GM20000 (cell line): ENCODE data around the gene TMCO4.

Experiments
- DNase-seq: peaks from one replicate; pipeline ENCODE4 v3.0.0; 2012; ENCODE audit warnings: low spot score
- TF ChIP-seq, protein P1 (sequence below): IDR thresholded peaks from 2 replicates; pipeline ENCODE4 v1.5.1; 2012; ENCODE audit warnings: mild to moderate bottlenecking, control low read depth; ENCODE audit errors: extremely low read depth, missing control alignments

Gene TMCO4

DNA sequence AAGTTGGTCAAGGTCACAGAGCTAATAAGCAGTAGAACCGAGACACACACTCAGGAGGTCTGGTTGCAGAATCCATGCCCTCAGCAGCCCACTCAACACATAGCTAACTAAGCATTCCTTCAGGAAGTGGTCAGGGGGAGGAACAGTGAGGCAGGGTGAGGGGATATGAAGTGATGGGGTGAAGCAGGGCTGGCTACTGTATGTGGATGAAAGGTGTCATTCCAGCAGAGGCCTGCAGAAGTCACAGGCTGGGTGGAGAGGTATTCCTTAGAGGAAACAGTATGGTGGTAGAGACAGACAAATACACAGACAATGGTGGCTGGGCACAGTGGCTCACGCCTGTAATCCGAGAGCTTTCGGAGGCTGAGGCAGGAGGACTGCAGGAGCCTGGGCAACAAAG is 14.1 kb downstream of the TMCO4 start:
- TF ChIP-seq, protein P1, sequence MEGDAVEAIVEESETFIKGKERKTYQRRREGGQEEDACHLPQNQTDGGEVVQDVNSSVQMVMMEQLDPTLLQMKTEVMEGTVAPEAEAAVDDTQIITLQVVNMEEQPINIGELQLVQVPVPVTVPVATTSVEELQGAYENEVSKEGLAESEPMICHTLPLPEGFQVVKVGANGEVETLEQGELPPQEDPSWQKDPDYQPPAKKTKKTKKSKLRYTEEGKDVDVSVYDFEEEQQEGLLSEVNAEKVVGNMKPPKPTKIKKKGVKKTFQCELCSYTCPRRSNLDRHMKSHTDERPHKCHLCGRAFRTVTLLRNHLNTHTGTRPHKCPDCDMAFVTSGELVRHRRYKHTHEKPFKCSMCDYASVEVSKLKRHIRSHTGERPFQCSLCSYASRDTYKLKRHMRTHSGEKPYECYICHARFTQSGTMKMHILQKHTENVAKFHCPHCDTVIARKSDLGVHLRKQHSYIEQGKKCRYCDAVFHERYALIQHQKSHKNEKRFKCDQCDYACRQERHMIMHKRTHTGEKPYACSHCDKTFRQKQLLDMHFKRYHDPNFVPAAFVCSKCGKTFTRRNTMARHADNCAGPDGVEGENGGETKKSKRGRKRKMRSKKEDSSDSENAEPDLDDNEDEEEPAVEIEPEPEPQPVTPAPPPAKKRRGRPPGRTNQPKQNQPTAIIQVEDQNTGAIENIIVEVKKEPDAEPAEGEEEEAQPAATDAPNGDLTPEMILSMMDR: no peak
- DNase-seq: no peak

DNA sequence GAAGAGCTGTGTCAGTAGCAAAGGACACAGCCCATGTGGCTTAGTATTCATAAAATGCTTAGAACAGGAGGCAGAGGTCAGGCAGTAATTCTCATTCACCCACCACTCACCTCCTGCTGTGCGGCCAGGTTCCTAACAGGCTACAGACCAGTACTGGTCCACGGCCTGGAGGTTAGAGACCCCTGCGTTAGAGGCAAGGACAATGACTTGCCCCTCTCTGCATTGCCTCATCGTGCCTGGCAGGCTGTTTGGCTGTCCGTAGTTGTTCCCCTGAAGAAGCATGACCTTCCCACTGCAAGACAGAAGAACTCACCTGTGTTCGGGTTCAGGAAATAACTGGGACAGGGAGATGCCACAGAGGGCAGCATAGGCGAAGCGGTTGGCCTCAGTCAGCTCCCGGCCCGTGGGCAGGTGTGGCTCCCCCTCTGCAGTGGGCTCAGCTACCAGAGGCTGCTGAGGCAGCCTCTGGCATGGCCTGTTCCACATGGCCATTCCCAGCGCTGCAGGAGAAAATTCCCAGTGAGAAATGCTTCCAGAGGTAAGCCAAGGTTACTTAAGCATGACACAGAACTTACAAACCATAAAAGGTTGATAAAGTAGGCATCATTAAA is 19.3 kb downstream of the TMCO4 start:
- DNase-seq: no peak
- TF ChIP-seq, protein P1: no peak

DNA sequence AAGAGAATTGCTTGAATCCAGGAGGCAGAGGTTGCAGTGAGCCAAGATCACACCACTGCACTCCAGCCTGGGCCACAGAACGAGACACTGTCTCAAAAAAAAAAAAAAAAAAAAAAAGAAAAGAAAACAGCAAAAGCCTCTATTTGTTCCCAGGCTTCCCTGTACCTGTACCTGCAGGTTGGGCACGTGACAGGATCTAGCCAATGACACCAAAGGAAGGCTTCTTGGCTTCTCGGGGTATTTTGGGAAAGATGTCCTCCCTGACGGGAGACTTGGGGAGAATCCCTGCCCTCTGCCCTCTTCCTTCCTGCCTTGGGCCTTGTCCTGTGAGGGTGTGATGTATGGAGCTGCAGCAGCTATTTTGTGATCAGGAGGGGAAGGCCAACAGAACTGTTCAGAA is 22.8 kb downstream of the TMCO4 start:
- DNase-seq: no peak
- TF ChIP-seq, protein P1: no peak

DNA sequence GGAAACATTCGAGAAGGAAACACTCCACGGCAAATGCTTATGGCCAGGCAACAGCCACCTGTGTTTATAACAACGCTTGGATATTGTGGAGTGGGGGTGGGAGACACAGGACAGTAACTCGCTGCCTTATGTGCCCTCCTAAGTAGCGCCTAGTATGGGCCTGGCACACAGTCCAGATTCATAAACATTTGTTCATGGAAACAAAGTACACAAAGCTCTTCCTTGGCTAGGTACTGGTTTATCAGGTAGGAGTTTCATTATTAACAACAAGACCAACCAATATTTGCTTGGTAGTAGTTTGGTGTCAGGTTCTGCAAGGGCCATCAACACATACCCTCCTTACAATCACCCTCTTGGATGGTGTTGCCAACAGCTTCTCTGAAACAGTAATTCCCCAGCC is 23.4 kb downstream of the TMCO4 start:
- no peak for DNase-seq
- TF ChIP-seq, protein P1: no peak

DNA sequence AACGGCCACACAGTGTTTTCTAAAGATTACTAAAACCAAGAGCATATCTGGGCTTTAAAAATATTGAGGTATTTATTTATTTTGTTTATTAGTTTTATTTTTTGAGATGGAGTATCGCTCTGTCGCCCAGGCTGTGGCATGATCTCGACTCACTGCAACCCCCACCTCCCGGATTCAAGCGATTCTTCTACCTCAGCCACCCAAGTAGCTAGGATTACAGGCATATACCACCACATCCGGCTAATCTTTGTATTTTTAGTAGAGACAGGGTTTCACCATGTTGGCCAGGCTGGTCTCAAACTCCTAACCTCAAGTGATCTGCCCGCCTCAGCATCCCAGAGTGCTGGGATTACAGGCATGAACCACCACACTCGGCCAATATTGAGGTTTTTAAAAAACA is 23.9 kb downstream of the TMCO4 start:
- no peak for DNase-seq
- TF ChIP-seq, protein P1: no peak

DNA sequence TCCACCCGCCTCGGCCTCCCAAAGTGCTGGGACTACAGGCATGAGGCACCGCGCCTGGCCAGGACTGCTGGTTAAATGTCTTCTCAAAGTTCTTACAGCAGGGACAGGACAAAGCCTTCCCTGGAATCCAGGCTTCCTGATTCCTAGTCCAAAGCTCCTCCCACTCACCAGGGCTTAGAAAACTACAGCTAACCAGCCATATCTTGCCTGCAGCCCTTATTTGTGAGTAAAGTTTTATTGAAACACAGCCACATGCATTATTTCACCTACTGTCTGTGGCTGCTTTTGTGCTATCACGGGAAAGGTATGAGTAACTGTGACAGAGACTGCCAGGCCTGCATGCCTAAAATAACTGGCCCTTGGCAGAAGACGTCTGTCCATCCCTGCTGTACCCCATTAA is 24.4 kb downstream of the TMCO4 start:
- TF ChIP-seq, protein P1: no peak
- DNase-seq: no peak

DNA sequence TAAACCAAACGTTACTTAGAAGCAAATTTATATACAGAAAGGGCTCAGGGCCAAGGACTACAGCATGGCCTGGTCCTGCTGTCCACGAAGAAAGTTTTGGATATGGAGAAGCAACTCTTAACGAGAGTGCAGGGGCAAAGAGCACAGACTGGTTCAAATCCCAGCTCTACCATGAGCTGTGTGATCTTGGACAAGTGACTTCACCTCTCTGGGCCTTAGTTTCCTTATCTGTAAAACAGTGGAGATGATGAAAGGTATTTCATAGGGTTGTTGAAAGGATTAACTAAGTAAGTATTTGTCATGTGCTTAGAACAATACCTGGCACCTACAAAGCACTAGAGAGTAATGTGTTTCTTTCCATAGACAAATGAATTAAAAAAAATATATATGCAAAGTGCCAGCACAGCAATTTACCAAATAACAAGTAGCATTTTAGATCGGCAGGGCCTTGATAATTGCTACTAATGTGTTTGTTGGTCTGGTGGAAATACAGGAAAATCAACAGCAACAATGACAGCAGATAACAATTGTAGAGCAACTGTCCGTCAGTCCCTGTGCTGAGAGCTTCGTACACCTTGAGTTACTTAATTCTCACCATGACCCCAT is 25.4 kb downstream of the TMCO4 start:
- TF ChIP-seq, protein P1: no peak
- DNase-seq: no peak
